ENCODE data around the gene RSPRY1. TPM values are rescaled to one million over a fixed set of nuclear protein-coding genes. Genes with fewer than 3 reads are reported as not detected.

RSPRY1 gene
- total and polyA plus RNA-seq, 2 of the 4 experiments (the other 2 are of a cell fraction): 25.2 to 62.2 TPM

DNA sequence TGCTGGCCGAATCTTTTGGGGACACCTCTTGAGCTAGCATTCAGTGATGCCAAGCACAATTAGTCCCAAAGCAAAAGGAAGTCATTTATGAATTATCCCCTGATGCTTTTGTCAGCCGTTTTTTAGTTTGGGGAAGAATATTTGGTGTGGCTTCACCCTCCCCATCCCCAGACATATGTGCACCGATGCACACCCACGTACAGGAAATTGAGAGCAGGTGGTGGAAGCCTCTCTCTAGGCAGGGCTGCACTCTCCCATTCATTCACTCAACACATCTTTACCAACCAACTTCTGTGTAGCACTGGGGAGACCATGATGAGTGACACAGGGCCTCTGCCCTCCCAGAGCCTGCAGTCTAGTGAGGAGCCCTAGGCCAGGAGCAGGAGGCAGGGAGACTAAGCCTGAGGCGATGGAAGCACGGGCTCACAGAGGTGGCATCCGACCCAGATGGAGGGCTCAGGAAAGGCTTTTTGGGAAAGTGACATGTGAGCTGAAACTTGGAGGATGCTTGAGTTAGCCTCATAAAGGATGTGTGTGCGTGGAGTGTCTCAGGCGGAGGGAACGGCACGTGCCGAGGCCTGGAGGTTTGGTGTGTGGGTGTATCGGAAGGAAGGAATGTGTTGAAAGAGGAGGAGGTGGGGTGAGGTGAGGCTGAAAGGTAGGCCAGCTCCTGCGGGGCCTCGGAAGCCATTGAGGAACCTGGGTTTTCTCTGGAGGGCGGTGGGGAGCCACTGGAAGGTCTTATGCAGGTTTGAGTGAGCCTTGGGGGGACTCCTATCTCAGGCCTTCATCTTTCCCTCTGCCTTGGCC lies 44.1 kb upstream of the RSPRY1 start:
- H2BK20ac ChIP-seq (ENCODE audit: low read depth, low read length): no peak overlapping the region
- H3K56ac ChIP-seq (ENCODE audit: extremely low read depth, insufficient read depth, low read length): no peak overlapping the region
- H4K20me1 ChIP-seq (ENCODE audit: insufficient read depth, low read length): no peaks in the 10 kb centered on the region
- no peaks in the 10 kb centered on the region; the same call in 1 of the 2 replicates for H3K36me3 ChIP-seq (ENCODE audit: control insufficient read depth, insufficient read depth, low read length)
- no peak overlapping the region for H3K4me2 ChIP-seq (ENCODE audit: low read depth, low read length)
- no peak overlapping the region for H2BK15ac ChIP-seq (ENCODE audit: low read depth, low read length)
- dilution Hi-C loops (cut with HindIII; ENCODE audit: low sequenced_read_pairs, unreplicated experiment) (no loop called here), intact Hi-C loops (cut with micrococcal nuclease) (no loop called here), in situ Hi-C loops (cut with MboI; ENCODE audit: low sequenced_read_pairs) (no loop called here)
- H2AFZ ChIP-seq (replicated peaks; ENCODE audit: low read length, poor library complexity): no peak overlapping the region
- no peak overlapping the region for H3K27ac ChIP-seq (ENCODE audit: insufficient read depth, low read length)
- H3K23ac ChIP-seq (ENCODE audit: low read depth, low read length): no peak overlapping the region
- no peak overlapping the region for H2BK5ac ChIP-seq (ENCODE audit: low read depth, low read length, poor library complexity, severe bottlenecking)
- H2AK9ac ChIP-seq (replicated peaks; ENCODE audit: low read depth, low read length, poor library complexity): no peak overlapping the region
- ATAC-seq (ENCODE audit: low read depth) (no peak), DNase-seq (no peak)
- no peak overlapping the region for H3K9ac ChIP-seq (ENCODE audit: low read depth, low read length)
- TF ChIP-seq FOS (IDR thresholded peaks at IDR 0.05; ENCODE audit: low read depth, low read length) (no peak), CHD1 (IDR thresholded peaks at IDR 0.05; ENCODE audit: low read depth, low read length) (no peak), NFE2L2 (IDR thresholded peaks at IDR 0.05; ENCODE audit: low read depth, low read length) (no peak), BHLHE40 (IDR thresholded peaks at IDR 0.05; ENCODE audit: low read depth, low read length) (no peak), RCOR1 (IDR thresholded peaks at IDR 0.05; ENCODE audit: insufficient replicate concordance, low read length) (no peak), CEBPB (IDR thresholded peaks at IDR 0.05; ENCODE audit: low read depth, low read length) (no peak), MAFK (IDR thresholded peaks at IDR 0.05; ENCODE audit: low read depth, low read length) (no peak), MAZ (IDR thresholded peaks at IDR 0.05; ENCODE audit: borderline replicate concordance, low read depth, low read length) (no peak), SMC3 (IDR thresholded peaks at IDR 0.05; ENCODE audit: low read depth, low read length) (no peak), MXI1 (IDR thresholded peaks at IDR 0.05; ENCODE audit: borderline replicate concordance, low read depth, low read length) (no peak), RAD21 (IDR thresholded peaks at IDR 0.05; ENCODE audit: low read length) (no peak), RFX5 (IDR thresholded peaks at IDR 0.05; ENCODE audit: low read depth, low read length) (no peak), POLR2A (IDR thresholded peaks at IDR 0.05; ENCODE audit: low read depth, low read length) (no peak)
- TF ChIP-seq, protein P1, sequence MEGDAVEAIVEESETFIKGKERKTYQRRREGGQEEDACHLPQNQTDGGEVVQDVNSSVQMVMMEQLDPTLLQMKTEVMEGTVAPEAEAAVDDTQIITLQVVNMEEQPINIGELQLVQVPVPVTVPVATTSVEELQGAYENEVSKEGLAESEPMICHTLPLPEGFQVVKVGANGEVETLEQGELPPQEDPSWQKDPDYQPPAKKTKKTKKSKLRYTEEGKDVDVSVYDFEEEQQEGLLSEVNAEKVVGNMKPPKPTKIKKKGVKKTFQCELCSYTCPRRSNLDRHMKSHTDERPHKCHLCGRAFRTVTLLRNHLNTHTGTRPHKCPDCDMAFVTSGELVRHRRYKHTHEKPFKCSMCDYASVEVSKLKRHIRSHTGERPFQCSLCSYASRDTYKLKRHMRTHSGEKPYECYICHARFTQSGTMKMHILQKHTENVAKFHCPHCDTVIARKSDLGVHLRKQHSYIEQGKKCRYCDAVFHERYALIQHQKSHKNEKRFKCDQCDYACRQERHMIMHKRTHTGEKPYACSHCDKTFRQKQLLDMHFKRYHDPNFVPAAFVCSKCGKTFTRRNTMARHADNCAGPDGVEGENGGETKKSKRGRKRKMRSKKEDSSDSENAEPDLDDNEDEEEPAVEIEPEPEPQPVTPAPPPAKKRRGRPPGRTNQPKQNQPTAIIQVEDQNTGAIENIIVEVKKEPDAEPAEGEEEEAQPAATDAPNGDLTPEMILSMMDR (conservative IDR thresholded peaks at IDR 0.05; ENCODE audit: low read depth, low read length): no peak
- TF ChIP-seq, protein P2, sequence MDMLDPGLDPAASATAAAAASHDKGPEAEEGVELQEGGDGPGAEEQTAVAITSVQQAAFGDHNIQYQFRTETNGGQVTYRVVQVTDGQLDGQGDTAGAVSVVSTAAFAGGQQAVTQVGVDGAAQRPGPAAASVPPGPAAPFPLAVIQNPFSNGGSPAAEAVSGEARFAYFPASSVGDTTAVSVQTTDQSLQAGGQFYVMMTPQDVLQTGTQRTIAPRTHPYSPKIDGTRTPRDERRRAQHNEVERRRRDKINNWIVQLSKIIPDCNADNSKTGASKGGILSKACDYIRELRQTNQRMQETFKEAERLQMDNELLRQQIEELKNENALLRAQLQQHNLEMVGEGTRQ (IDR thresholded peaks at IDR 0.05; ENCODE audit: low read depth, low read length): no peak
- TF ChIP-seq, protein P3, sequence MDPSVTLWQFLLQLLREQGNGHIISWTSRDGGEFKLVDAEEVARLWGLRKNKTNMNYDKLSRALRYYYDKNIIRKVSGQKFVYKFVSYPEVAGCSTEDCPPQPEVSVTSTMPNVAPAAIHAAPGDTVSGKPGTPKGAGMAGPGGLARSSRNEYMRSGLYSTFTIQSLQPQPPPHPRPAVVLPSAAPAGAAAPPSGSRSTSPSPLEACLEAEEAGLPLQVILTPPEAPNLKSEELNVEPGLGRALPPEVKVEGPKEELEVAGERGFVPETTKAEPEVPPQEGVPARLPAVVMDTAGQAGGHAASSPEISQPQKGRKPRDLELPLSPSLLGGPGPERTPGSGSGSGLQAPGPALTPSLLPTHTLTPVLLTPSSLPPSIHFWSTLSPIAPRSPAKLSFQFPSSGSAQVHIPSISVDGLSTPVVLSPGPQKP (IDR thresholded peaks at IDR 0.05; ENCODE audit: borderline replicate concordance, low read depth, low read length): no peak
- no peak overlapping the region for H3K4me3 ChIP-seq (ENCODE audit: insufficient read depth, low read depth, low read length)
- H3K4me1 ChIP-seq (ENCODE audit: control insufficient read depth, insufficient read depth, low read length): no peaks in the 10 kb centered on the region
- H3K79me1 ChIP-seq (ENCODE audit: low read depth in 1 of 2, low read length in 2 of 2): no peaks in the 10 kb centered on the region
- H3K14ac ChIP-seq (replicated peaks; ENCODE audit: low read depth, low read length): no peak overlapping the region
- ChIA-PET CTCF (no interaction called here), POLR2A (ENCODE audit: unreplicated experiment) (no interaction called here)
- no peak overlapping the region for H2BK120ac ChIP-seq (ENCODE audit: low read depth, low read length)
- H4K91ac ChIP-seq (ENCODE audit: insufficient read depth, low read depth, low read length): no peak overlapping the region
- no TSS peak for BruUV-seq (replicated peaks)
- H3K18ac ChIP-seq (ENCODE audit: low read depth, low read length): no peak overlapping the region
- no peak overlapping the region for H3K4ac ChIP-seq (ENCODE audit: low read depth, low read length)
- peaks cover 13% of the 10 kb centered on the region for H3K9me1 ChIP-seq (ENCODE audit: insufficient read depth, low read length)
- H4K8ac ChIP-seq (ENCODE audit: low read depth in 2 of 2, low read length in 2 of 2): no peak overlapping the region
- no peaks in the 10 kb centered on the region for H3K27me3 ChIP-seq (ENCODE audit: control insufficient read depth, insufficient read depth, low read length)
- no peak overlapping the region for H2AK5ac ChIP-seq (ENCODE audit: low read depth, low read length)
- H3K9me3 ChIP-seq (ENCODE audit: control insufficient read depth, insufficient read depth, low read length): no peaks in the 10 kb centered on the region
- no peak overlapping the region for H4K5ac ChIP-seq (ENCODE audit: low read depth, low read length)
- 83 to 100% methylated on average over 1 to 12 of the region's 16 CpGs for WGBS, 2 experiments (ENCODE audit: extremely low coverage in 2 of 2, insufficient read length in 1 of 2)
